GOT3 (cell line): Measurements from ENCODE around the gene FNDC3B.

ENCODE experiments used
- DNase-seq: peaks from one replicate; lab custom pipeline; 2025; ENCODE audit warnings: mixed read lengths; lab: John Stamatoyannopoulos, UW

The FNDC3B gene

DNA sequence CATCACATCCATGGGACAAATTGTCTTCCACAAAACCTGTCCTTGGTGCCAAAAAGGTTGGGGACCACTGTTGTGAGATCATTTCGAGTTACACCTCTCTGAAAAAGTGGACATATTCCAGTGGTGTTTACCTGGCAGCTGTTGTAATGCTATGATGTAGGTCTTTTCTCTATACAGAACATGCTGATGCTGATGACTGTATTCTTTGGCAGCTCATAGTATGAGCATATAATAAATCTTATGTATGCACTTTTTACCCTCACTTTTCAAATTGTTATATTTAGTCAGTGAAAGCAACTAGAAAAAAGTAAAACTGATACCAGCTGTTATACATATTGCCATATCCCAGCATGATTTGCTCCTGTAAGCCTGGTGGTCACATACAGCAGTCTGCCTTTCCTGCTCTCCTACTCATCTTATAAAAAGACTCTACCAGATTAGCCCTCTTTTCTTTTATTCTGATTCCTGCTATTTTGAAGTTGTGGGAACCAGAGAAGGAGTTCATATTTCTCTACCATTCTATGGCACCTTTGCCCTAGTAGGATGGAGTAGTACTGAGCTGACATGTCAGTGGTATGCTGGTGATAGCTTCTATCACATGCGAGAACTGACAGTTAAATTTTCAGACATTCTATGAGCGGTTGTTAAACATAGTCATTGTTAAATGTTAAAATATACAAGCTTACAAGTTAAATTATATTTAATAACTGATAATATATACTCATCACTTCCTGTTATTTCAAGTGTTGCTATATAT lies 128.7 kb downstream of the FNDC3B start:
- no peak for DNase-seq

GRCh38 chr3:172170073-172170709 lies 130.8 kb downstream of the FNDC3B start:
- DNase-seq: no peak

GRCh38 chr3:172170841-172171240 lies 131.5 kb downstream of the FNDC3B start:
- no peak for DNase-seq

- DNase-seq: no peak
Measured at GRCh38 chr3:172171396-172172075, 132.2 kb downstream of the FNDC3B start.

GRCh38 chr3:172173316-172174254 lies 134.2 kb downstream of the FNDC3B start:
- no peak for DNase-seq

DNA sequence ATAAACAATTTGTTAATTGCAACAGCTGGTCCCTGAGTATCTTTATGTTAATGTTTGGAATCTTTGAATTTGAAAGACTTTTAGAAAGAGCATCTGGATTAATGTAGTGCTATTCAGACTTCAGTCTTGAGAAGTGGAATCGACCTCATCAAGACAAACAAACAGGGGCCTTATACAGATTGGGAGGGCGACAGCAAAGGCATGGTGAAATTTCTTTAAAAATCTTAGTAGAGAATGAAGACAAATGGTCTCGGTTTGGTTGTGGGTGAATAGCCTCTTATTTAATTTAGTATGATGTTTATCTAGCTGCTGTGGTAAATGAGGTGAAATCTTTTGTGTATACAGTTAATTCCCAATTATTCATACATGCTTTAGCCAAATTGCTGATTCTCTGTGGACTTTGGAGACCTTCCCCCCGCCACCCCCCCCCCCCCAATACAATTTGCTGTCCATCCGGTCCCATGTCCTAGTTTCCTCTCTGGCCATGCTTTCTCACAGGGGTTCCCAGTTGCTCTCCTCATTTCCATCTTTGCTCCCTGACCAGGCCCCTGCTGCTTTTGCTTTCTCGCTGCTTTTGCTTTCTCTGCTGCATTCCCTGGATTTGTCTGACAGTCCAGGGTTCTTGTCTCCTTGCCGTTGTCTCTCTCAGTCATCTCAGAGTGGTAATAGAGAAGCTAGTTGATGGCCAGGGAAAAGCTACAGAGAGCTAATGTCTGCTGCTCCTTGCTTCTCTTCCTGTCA lies 135.3 kb downstream of the FNDC3B start:
- no peak for DNase-seq

GRCh38 chr3:172175254-172175599 lies 135.8 kb downstream of the FNDC3B start:
- no peak for DNase-seq

GRCh38 chr3:172176061-172176770 lies 136.8 kb downstream of the FNDC3B start:
- no peak for DNase-seq

GRCh38 chr3:172177046-172177445 lies 137.7 kb downstream of the FNDC3B start:
- no peak for DNase-seq

GRCh38 chr3:172177803-172178316 lies 138.5 kb downstream of the FNDC3B start:
- DNase-seq: no peak

DNA sequence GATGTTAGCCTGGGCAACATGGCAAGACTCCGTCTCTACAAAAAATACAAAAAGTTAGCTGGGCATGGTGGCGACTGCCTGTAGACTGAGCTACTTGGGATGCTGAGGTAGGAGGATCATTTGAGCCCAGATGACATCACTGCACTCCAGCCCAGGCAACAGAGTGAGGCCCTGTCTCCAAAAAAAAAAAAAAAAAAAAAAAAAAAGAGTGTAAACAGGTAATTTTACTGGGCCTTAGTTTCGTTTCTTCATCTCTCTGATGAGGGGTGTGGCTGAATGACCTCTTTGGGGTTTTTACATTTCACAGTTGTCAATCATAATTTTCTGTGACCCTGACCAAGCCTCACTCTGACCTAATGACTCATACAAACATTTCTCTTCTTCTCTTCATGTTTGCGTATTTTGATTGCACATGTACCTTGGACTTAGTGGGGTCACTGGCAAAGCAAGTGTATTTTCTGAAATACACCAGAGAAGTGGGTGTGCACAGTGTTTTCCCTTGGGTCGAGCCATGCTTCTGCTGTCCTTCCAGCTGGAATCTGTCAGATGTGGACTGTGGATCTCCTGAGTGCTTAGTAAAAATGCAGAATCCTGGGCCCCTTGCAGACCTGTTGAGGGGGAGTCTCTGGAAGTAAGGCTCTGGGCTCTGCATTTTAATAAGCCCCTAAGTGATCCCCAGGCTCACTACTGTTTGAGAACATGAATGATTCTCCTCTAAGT lies 140.5 kb downstream of the FNDC3B start:
- no peak for DNase-seq

DNA sequence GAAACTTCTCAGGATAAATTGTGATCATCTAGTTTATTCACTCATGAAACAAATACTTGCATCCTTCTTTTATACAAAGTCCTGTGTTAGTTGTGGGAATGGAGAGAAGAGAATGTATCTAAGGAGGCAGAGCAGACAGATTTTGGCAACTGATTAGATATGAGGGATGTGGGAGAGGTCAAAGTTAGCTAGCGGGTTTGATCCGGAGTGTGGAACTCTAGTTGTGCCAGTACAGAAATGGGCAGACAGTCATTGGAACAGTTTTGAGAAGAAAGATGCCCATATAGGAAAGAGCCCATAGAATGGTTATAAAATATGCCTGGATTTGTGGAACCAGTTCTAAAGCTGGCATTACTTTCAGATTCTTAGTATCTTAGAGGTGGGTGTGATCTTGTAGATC lies 141.1 kb downstream of the FNDC3B start:
- DNase-seq: no peak

- DNase-seq: no peak
Measured at GRCh38 chr3:172181932-172182586, 142.7 kb downstream of the FNDC3B start.

- no peak for DNase-seq
Measured at GRCh38 chr3:172182797-172183196, 143.4 kb downstream of the FNDC3B start.

GRCh38 chr3:172184106-172184822 lies 144.9 kb downstream of the FNDC3B start:
- DNase-seq: no peak

DNA sequence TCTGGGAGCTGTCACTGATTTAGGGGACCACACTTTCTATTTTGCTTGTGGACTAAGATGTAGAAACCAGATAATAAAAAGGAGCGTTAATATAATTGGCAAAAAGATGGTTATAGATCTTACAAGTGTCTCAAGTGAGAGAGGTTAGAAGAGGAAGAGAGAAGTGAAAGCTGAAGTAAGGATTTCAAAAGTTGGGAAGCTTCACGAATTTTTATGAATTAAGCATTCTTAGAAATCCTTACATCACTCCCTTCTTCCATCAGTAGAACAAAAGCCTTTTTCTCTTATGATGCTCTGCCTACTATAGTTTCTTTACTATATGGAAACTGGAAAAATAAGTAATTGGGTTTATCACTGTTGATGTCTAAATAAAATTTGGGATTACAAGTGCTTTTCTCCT lies 146.5 kb downstream of the FNDC3B start:
- no peak for DNase-seq

DNA sequence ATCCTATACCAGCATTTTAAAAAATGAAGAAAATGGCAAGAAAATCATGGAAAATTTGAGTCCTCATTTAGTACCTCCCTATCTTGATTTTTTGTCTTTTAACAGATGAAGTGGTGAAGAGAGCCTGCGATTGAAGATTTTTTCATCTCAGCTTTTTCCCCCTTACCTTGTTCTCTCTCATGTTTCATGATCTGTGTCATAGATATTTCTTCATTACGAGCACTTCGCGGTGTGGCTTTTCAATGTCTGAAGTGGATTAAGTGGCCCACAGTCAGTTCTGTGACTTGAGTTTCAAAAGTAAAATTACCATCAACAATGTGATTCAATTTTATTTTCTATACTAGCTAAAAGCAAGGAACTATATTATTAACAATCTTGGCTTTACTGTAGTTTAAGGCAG lies 147.2 kb downstream of the FNDC3B start:
- DNase-seq: no peak

DNA sequence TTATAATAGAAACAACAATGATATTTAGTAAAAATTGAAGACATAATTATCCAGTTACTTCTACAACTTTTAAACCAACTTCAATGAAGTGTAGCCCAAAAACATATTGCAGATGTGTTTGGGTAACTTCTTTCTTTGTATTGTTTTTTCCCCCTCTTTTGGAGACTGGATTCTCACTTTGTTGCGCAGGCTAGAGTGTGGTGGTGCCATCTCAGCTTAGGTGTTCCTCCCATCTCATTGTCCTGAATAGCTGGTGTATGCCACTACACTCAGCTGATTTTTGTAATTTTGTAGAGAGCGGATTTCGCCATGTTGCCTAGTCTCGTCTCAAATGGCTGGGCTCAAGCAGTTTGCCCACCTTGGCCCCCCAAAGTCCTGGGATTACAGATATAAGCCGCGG lies 148.1 kb downstream of the FNDC3B start:
- no peak for DNase-seq

DNA sequence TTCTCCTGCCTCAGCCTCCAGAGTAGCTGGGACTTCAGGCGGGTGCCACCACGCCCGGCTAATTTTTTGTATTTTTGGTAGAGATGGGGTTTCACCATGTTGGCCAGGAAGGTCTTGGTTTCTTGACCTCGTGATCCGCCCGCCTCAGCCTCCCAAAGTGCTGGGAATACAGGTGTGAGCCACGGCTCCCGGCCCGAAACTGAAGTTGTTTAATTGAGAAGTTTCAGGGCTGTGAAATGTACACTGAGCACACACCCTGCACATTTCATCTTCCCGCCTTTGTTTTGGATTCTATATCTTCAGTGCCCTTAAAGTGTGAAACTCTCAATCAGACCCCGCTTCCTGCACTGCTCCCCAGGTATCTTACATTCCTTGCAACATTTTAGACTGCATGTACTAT lies 149.1 kb downstream of the FNDC3B start:
- DNase-seq: no peak
